ENCODE results near the gene TFB2M.

The TFB2M gene

DNA sequence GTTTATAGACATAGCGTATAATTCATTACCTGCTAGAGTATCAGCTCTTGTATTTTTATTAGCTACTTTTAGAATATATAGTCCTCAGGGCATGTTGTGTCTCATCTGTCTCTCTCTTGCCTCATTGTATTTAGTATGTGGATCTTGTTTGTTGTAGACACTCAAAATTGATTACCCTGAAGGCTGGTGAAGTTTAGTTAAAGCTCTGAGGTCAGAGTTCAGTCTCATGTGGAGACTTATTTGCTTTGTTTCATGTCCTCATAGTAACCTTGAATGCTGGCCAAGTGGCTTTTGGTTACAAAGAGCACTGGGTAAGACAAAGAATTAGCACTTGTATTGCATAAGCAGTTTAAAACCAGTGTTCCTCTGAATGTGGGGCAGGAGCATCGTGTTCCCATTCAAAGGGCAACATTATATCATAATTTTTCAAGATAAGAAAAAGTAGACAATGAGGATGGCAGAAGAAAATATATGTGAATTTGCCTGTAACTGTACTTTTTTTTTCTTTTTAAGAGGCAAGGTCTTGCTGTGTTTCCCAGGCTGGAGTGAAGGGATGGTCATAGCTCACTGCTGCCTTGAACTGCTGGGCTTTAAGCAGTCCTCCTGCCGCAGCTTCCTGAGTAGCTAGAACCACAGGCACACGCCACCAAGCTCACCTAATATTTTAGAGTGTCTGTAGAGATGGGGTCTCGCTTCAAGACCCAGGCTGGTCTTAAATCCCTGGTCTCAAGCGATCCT is 17.6 kb upstream of the TFB2M start:
- in situ Hi-C loops (cut with HindIII; ENCODE audit: low sequenced_read_pairs): no loop called here
- DNase-seq (ENCODE audit: low read depth, low spot score): peak; percentile 61
- no peak overlapping the region for H3K4me3 ChIP-seq (ENCODE audit: low read depth, low read length)
- TF ChIP-seq, protein P1, sequence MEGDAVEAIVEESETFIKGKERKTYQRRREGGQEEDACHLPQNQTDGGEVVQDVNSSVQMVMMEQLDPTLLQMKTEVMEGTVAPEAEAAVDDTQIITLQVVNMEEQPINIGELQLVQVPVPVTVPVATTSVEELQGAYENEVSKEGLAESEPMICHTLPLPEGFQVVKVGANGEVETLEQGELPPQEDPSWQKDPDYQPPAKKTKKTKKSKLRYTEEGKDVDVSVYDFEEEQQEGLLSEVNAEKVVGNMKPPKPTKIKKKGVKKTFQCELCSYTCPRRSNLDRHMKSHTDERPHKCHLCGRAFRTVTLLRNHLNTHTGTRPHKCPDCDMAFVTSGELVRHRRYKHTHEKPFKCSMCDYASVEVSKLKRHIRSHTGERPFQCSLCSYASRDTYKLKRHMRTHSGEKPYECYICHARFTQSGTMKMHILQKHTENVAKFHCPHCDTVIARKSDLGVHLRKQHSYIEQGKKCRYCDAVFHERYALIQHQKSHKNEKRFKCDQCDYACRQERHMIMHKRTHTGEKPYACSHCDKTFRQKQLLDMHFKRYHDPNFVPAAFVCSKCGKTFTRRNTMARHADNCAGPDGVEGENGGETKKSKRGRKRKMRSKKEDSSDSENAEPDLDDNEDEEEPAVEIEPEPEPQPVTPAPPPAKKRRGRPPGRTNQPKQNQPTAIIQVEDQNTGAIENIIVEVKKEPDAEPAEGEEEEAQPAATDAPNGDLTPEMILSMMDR (IDR thresholded peaks at IDR 0.05; ENCODE audit: low read depth, low read length): no peak

DNA sequence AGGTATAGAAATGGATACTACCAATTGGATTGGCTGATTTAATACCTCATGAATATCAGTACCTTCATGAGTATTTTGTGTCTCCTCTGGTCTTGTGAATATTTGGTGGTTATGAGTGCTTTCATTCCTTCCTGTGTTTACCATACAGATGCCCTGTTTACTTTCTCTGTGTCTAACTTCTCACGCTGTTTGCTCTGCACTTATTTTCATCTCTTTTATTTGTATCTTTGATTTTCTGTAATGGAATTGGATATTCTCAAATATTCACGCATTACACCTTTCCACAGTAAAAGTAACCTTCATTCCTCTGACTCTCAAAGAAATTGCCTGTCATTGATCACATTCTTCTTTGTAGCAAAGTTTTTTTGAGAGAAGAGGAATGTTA is 17.0 kb upstream of the TFB2M start:
- in situ Hi-C loops (cut with HindIII; ENCODE audit: low sequenced_read_pairs): no loop called here
- TF ChIP-seq, protein P1 (IDR thresholded peaks at IDR 0.05; ENCODE audit: low read depth, low read length): no peak
- DNase-seq (ENCODE audit: low read depth, low spot score): no peak
- H3K4me3 ChIP-seq (ENCODE audit: low read depth, low read length): no peak overlapping the region

DNA sequence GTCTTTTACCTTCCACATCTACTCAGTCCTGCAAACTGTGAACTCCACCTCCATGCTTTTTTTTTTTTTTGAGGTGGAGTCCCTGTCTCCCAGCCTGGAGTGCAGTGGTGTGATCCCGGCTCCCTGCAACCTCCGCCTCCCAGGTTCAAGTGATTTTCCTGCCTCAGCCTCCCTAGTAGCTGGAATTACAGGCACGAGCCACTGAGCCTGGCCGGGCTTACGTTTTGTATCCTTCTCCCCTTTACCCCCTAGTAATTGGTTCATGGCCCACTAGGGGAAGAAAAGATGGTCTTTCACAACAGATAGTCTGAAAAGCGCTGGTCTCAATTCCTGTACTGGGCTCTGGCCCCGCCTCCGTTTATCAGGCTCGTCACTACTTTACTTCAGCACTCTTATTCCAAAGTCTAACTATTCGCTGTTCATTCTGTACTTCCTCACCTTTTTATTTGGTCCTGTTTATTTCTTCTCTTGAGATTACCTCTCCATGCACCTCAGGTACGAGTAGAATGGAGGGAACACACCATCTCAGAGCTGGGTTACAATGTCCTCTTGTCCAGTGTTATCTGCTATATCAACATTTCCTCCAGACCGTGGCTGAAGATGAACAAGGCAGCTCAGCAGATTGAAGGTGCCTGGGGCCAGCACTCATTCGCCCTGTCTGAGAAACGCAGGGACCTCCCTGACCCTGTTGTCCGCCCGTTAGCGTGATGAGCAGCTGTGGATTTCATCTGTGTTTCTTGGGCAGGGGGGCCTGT is 16.4 kb upstream of the TFB2M start:
- TF ChIP-seq, protein P1 (IDR thresholded peaks at IDR 0.05; ENCODE audit: low read depth, low read length): no peak
- H3K4me3 ChIP-seq (ENCODE audit: low read depth, low read length): no peak overlapping the region
- DNase-seq (ENCODE audit: low read depth, low spot score): no peak
- in situ Hi-C loops (cut with HindIII; ENCODE audit: low sequenced_read_pairs): no loop called here

DNA sequence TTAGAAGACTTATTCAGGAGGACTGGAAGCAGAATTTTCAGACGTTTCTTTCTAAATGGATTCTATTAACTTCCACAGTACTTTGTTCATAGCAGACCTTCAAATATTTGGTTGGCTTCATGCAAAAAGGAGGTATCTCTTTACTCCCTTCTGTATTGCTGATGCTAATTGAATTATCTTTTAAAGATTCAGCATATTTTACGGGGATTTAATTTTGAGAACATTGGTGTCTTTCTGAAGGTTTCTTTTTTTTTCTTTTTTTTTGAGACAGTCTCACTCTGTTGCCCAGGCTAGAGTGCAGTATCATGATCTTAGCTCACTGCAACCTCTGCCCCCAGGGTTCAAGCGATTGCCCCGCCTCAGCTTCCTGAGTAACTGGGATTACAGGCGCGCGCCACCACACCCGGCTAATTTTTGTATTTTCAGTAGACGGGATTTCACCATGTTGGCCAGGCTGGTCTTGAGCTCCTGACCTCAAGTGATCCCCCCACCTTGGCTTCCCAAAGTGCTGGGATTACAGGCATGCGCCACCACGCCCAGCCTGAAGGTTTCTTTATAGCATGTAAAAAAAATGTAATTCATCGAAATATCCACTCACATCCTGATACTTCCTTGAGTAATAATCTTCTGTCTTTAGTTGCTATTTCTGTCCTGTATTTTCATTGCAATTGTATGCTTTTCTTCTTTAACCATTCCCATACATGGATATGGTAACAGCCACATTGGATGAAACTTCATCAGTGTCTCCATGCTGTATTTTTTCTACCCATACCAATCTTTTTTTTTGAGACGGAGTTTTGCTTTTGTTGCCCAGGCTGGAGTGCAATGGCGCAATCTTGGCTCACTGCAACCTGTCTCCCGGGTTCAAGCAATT is 14.7 kb upstream of the TFB2M start:
- in situ Hi-C loops (cut with HindIII; ENCODE audit: low sequenced_read_pairs): no loop called here
- no peak for DNase-seq (ENCODE audit: low read depth, low spot score)
- TF ChIP-seq, protein P1 (IDR thresholded peaks at IDR 0.05; ENCODE audit: low read depth, low read length): no peak
- H3K4me3 ChIP-seq (ENCODE audit: low read depth, low read length): no peak overlapping the region

DNA sequence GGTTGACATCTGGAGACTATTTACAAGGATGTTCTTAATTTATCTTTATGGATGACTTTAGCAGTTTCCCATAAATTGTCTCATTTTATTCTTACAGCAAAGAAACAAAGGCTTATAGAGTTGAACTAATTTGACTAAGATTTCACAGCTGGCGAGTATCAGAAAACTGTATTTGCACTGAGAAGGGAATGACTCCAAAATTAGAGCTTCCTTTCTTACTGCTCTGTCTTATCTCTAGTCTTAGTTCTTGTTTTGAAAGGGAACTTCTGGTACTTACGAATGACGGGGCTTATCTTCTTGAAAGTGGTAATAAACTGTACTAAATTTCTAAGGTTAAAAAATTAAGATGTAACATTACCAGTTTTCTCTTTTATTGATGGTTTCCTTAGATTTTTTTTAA is 13.8 kb upstream of the TFB2M start:
- TF ChIP-seq, protein P1 (IDR thresholded peaks at IDR 0.05; ENCODE audit: low read depth, low read length): no peak
- DNase-seq (ENCODE audit: low read depth, low spot score): no peak
- in situ Hi-C loops (cut with HindIII; ENCODE audit: low sequenced_read_pairs): no loop called here
- H3K4me3 ChIP-seq (ENCODE audit: low read depth, low read length): no peak overlapping the region

DNA sequence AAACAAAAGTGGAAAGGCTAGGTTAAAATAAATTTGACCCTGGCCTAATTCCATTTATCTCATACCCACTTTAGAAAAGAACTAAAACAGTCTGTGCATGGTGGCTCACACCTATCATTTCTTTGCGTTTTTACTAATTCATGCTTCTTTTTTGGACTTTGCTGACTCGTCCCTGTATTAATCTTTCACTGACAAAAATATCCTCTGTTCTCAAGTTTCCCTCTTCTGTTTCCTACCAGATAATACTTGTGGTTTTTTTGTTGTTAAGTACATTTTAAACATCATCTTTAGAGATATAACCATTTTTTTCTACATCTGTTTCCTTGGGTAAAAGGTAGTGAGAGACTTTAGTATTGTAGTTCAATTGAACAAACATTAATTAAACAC is 11.7 kb upstream of the TFB2M start:
- no peak for DNase-seq (ENCODE audit: low read depth, low spot score)
- TF ChIP-seq, protein P1 (IDR thresholded peaks at IDR 0.05; ENCODE audit: low read depth, low read length): no peak
- H3K4me3 ChIP-seq (ENCODE audit: low read depth, low read length): no peak overlapping the region
- in situ Hi-C loops (cut with HindIII; ENCODE audit: low sequenced_read_pairs): no loop called here

Data from astrocyte of the spinal cord (primary cell).